ENCODE measurements around the gene HARS1.

GRCh38 chr5:140658870-140659269 is 32.3 kb downstream of the HARS1 start:
- TF ChIP-seq CTCF (IDR thresholded peaks at IDR 0.05) = no peak
- no peak for TF ChIP-seq POLR2A (IDR thresholded peaks at IDR 0.05)
- TF ChIP-seq POLR2AphosphoS5 (IDR thresholded peaks at IDR 0.05) = no peak
- TF ChIP-seq EP300 (IDR thresholded peaks at IDR 0.05) = no peak
